ENCODE measurements around the gene ZDHHC11B.

Gene ZDHHC11B

DNA sequence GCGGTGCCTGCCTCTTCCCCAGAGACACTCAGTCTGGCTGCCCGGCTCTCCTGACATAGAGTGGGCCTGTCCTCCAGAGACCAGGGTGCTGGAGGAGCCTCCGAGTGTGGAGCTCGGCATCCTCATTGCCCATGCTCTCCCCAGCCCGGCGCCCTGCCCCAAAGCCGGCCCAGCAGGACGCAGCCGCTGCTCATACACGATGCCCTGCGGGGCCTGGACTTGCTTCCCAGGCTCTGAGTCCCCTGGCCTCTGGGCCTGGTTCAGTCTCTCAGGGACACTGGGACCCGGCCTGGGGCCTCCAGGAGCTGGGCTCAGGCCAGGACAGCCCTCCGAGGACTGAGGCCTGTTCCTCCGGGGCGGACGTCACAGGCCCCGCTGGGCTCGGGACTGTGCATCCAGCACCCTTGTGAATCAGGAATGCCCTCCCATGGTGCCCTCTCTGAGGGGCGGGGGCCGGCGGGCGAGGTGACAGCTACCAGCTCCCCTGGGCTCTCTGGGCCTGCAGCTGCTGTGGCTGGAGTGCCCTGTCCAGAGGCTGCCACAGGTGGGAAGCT lies 114.6 kb downstream of the ZDHHC11B start:
- Histone ChIP-seq H3K27me3 (ENCODE audit: insufficient read depth, poor library complexity, severe bottlenecking) (peaks cover 20% of the 10 kb centered on the region), H3K27ac (replicated peaks) (no peak overlapping the region), H3K4me3 (replicated peaks; ENCODE audit: insufficient read depth, low read length) (no peak overlapping the region)
- TF ChIP-seq REST (IDR thresholded peaks at IDR 0.05; ENCODE audit: insufficient replicate concordance, low read depth) (no peak), SPI1 (IDR thresholded peaks at IDR 0.05; ENCODE audit: borderline replicate concordance, low read depth) (no peak), POLR2AphosphoS5 (IDR thresholded peaks at IDR 0.05; ENCODE audit: low read depth) (no peak), CTCF (IDR thresholded peaks at IDR 0.05; ENCODE audit: insufficient read depth, low read length) (no peak), GABPA (IDR thresholded peaks at IDR 0.05; ENCODE audit: low read depth) (no peak)
- no peak for DNase-seq (ENCODE audit: low read depth in 1 of 2, low spot score in 1 of 2)

- no peak for TF ChIP-seq GABPA (IDR thresholded peaks at IDR 0.05; ENCODE audit: low read depth)
- no peak for TF ChIP-seq SPI1 (IDR thresholded peaks at IDR 0.05; ENCODE audit: borderline replicate concordance, low read depth)
- Histone ChIP-seq H3K27me3 (ENCODE audit: insufficient read depth, poor library complexity, severe bottlenecking) (peaks cover 20% of the 10 kb centered on the region), H3K27ac (replicated peaks) (no peak overlapping the region), H3K4me3 (replicated peaks; ENCODE audit: insufficient read depth, low read length) (no peak overlapping the region)
- no peak for DNase-seq (ENCODE audit: low read depth in 1 of 2, low spot score in 1 of 2)
Observed at GRCh38 chr5:669111-669841, 115.3 kb downstream of the ZDHHC11B start.

DNA sequence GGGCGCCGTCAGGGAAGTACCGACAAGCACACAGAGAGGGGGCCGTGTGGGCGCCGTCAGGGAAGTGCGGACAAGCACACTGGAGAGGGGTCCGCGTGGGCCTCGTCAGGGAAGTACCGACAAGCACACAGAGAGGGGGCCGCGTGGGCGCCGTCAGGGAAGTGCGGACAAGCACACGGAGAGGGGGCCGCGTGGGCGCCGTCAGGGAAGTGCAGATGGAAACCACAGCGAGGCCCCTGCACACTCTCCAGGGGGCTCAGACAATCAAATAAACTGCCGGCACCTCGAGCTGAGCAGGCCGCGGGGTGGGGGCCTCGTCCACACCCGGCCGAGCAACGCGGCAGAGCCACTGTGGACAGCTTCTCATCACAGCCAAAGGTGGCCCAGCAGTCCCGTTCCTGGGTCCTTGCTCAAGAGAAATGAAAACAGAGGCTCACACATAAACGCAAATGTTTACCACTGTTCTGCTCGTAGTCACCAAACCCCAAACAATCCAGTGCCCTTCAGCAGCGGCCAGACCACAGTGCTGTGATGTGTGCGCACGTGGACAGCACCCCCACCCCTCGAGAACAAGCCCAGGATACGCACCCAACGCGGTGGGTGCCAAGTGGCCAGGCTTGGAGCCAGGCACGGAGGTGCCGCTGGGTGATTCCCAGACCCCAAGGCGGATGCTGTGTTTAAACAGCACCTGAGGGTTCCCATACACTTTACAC lies 116.1 kb downstream of the ZDHHC11B start:
- no peak for TF ChIP-seq GABPA (IDR thresholded peaks at IDR 0.05; ENCODE audit: low read depth)
- no peak for TF ChIP-seq SPI1 (IDR thresholded peaks at IDR 0.05; ENCODE audit: borderline replicate concordance, low read depth)
- TF ChIP-seq POLR2AphosphoS5 (IDR thresholded peaks at IDR 0.05; ENCODE audit: low read depth) = no peak
- no peak for TF ChIP-seq CTCF (IDR thresholded peaks at IDR 0.05; ENCODE audit: insufficient read depth, low read length)
- TF ChIP-seq REST (IDR thresholded peaks at IDR 0.05; ENCODE audit: insufficient replicate concordance, low read depth) = no peak
- H3K27me3 ChIP-seq (ENCODE audit: insufficient read depth, poor library complexity, severe bottlenecking) = peaks cover 13% of the 10 kb centered on the region
- no peak overlapping the region for H3K4me3 ChIP-seq (replicated peaks; ENCODE audit: insufficient read depth, low read length)
- DNase-seq (ENCODE audit: low read depth in 1 of 2, low spot score in 1 of 2) = no peak
- H3K27ac ChIP-seq (replicated peaks) = no peak overlapping the region

DNA sequence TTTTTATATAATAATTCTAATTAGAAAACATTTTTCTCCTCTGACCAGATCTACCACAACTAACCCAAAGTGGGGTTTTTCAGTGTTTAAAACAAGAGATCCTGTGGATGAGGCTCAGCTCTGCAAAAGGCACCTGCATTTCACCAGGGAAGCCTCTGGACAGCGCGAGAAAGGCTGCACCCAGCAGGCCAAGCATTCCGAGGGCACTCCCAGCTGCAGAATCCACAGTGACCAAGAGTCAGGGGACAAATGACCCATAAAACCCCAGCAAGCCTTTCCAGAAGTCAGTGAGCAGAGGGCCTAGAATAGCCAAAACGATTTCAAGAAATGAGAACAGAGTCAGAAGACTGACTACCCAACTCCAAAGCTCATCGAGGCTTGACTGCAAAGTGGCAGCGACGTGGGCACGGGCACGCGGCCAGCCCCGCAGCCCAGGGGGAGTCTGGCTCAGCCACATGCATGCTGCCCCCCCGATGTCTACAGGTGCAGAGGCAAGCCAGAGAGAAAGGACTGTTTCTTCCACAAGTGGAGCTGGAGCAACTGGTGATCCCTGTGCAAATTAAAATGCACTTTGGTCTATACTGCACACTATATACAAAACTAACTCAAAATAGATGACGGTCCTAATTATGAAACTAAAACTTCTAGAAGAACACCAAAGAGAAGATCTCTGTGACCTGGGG lies 117.6 kb downstream of the ZDHHC11B start:
- no peak for DNase-seq (ENCODE audit: low read depth in 1 of 2, low spot score in 1 of 2)
- no peak overlapping the region for H3K4me3 ChIP-seq (replicated peaks; ENCODE audit: insufficient read depth, low read length)
- TF ChIP-seq GABPA (IDR thresholded peaks at IDR 0.05; ENCODE audit: low read depth) (no peak), CTCF (IDR thresholded peaks at IDR 0.05; ENCODE audit: insufficient read depth, low read length) (no peak), SPI1 (IDR thresholded peaks at IDR 0.05; ENCODE audit: borderline replicate concordance, low read depth) (no peak), REST (IDR thresholded peaks at IDR 0.05; ENCODE audit: insufficient replicate concordance, low read depth) (no peak), POLR2AphosphoS5 (IDR thresholded peaks at IDR 0.05; ENCODE audit: low read depth) (no peak)
- no peaks in the 10 kb centered on the region for H3K27me3 ChIP-seq (ENCODE audit: insufficient read depth, poor library complexity, severe bottlenecking)
- no peak overlapping the region for H3K27ac ChIP-seq (replicated peaks)
